Astrocyte (in vitro differentiated cells and primary cell): Measurements from ENCODE around the gene NKAPL.

Experiments
- EZH2 ChIP-seq: IDR thresholded peaks from 2 replicates; pipeline ENCODE4 v1.6.1; 2012; ENCODE audit warnings: mild to moderate bottlenecking, low read length, inconsistent platforms; ENCODE audit not compliant: insufficient read depth
- TF ChIP-seq, protein P1 (sequence below): IDR thresholded peaks from 2 replicates; pipeline ENCODE4 v1.5.1; 2011; ENCODE audit warnings: low read depth, mild to moderate bottlenecking, inconsistent platforms, low read length, moderate library complexity; ENCODE audit not compliant: insufficient read depth

DNA sequence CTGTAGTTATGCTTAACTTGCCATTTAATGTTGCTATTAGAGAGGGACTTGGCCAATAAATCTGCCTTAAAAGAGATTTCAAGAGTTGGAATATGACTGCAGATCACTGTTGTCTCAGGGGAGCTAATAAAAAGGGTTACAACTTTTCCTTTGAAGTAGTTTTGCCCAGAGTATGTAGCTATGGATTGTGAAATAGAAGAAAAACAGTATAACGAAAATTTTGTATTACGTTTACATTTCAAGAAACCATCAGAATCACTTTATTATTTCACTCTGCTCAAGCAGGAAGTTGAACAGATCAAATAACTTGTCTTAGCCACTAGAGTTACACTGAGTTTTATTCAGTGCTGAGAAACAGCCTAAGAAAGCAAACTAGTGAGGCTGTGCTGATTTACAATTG lies 4.8 kb downstream of the NKAPL start:
- TF ChIP-seq, protein P1, sequence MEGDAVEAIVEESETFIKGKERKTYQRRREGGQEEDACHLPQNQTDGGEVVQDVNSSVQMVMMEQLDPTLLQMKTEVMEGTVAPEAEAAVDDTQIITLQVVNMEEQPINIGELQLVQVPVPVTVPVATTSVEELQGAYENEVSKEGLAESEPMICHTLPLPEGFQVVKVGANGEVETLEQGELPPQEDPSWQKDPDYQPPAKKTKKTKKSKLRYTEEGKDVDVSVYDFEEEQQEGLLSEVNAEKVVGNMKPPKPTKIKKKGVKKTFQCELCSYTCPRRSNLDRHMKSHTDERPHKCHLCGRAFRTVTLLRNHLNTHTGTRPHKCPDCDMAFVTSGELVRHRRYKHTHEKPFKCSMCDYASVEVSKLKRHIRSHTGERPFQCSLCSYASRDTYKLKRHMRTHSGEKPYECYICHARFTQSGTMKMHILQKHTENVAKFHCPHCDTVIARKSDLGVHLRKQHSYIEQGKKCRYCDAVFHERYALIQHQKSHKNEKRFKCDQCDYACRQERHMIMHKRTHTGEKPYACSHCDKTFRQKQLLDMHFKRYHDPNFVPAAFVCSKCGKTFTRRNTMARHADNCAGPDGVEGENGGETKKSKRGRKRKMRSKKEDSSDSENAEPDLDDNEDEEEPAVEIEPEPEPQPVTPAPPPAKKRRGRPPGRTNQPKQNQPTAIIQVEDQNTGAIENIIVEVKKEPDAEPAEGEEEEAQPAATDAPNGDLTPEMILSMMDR: no peak
- TF ChIP-seq EZH2: no peak
